Duodenal mucosa (tissue), 2 donors: ENCODE data around the gene RAB31.

Source experiments
- H3K27ac ChIP-seq: one replicate; pipeline ENCODE4 v1.7.0; 2013; ENCODE audit warnings: low read depth, low read length
- H3K27me3 ChIP-seq, 2 donors: one replicate each; pipeline ENCODE4 v1.7.0; 2013; ENCODE audit warnings: low read length in 2 of 2, control low read depth in 1 of 2; ENCODE audit not compliant: insufficient read depth in 2 of 2, control insufficient read depth in 1 of 2
- H3K36me3 ChIP-seq, 2 donors: one replicate each; pipeline ENCODE4 v1.7.0; 2013; ENCODE audit warnings: low read length in 2 of 2, control low read depth in 1 of 2; ENCODE audit not compliant: insufficient read depth in 2 of 2, control insufficient read depth in 1 of 2
- H3K4me1 ChIP-seq, 2 donors: one replicate each; pipeline ENCODE4 v1.7.0; 2013; ENCODE audit warnings: low read length in 2 of 2, control low read depth in 1 of 2; ENCODE audit not compliant: insufficient read depth in 2 of 2, control insufficient read depth in 1 of 2
- H3K4me3 ChIP-seq, 2 donors: one replicate each; pipeline ENCODE4 v1.7.0; 2013; ENCODE audit warnings: low read length in 2 of 2, low read depth in 1 of 2
- H3K9ac ChIP-seq, 2 donors: one replicate each; pipeline ENCODE4 v1.7.0; 2013; ENCODE audit warnings: low read length in 2 of 2, low read depth in 1 of 2
- H3K9me3 ChIP-seq, 2 donors: one replicate each; pipeline ENCODE4 v1.7.0; 2013; ENCODE audit warnings: low read length in 2 of 2, control low read depth in 1 of 2; ENCODE audit not compliant: control insufficient read depth in 1 of 2

The RAB31 gene

DNA sequence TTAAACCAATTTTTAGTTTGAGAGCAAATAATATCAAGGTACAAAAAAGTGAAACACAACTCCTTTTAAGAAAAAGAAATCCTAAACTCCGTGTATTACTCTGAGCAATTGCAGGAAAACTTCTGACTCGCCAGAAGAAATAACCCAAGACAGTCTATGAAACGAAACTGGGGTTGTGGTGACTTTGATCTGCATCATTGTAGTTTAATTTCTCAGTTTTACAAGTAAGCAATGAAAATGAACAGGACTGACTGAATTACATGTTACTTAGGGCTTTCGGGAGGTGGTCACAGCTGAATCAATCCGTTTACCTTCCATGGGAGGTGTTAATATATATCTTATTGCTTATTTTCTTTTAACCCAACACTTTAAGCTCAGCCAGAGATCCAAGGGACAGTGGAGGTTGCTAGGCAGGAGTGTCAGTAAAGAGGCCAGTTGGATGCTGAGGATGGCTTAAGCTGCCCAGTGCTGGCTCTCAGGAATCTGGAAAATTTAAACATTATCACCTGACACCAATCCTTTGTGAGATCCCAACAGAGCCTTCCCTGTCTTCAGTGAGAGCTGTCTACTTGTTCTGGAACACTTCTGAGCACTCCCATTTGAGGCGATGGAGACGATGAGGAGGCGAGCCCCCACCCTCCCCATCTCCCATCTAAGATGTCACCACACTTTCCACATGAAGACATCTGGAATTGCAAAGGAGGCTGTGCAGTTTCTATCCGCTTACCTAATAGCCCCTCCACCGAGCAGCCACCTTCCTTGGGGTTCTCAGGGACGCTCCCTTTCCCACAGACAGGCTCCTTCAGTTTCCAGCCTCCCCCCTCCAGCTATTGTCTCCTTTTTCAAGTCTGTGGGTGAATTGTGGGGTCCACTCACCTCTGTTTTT, 3.6 kb upstream of the RAB31 start:
- Histone ChIP-seq H3K27ac (no peak overlapping the region), H3K4me3 (no peak overlapping the region)

DNA sequence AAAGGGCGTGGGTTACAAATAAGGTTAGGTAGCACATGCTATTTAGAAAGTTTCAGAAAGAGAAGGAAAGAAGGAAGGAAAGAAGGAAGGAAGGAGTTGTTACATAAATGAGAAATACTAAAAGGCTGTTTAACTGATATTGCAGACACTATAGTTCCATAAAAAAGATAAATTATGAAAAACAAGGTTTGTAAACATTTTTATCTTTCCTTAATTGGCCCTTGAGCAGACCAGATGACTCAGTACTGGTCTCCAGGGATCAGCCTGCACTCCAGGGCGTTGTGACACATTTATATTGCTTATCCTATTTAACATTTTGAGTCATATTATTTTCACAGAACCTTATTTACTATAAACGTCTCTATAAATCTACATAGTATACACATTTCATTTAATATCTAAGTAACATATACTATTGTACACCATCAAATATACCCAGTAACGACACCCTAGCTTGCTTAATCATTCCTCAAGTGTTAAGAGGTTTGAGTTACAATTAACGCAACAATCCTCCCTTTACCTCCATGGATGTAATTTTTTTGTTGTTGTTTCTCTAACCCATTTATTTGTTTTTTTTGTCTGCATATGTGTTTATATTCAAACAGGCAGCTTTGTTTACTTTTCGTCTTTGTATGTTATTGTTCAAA, 2.8 kb upstream of the RAB31 start:
- no peak overlapping the region for H3K27ac ChIP-seq
- no peaks in the 10 kb centered on the region for H3K36me3 ChIP-seq
- peaks cover 13 to 26% of the 10 kb centered on the region in 2 donors for H3K27me3 ChIP-seq
- no peak overlapping the region for H3K9ac ChIP-seq
- no peaks in the 10 kb centered on the region for H3K9me3 ChIP-seq
- H3K4me3 ChIP-seq = no peak overlapping the region
- peaks cover 17 to 25% of the 10 kb centered on the region in 2 donors for H3K4me1 ChIP-seq

More for the DNA sequence above, 3.6 kb upstream of the RAB31 start:
- Histone ChIP-seq H3K9ac (no peak overlapping the region), H3K9me3 (no peaks in the 10 kb centered on the region), H3K4me1 (peaks cover 16 to 29% of the 10 kb centered on the region in 2 donors), H3K36me3 (no peaks in the 10 kb centered on the region), H3K27me3 (peaks cover 5 to 19% of the 10 kb centered on the region in 2 donors)

- peaks cover 19 to 21% of the 10 kb centered on the region in 2 donors for H3K4me1 ChIP-seq
- H3K27me3 ChIP-seq = peaks cover 13 to 28% of the 10 kb centered on the region in 2 donors
- H3K9me3 ChIP-seq = no peaks in the 10 kb centered on the region
- H3K27ac ChIP-seq = no peak overlapping the region
- H3K36me3 ChIP-seq = no peaks in the 10 kb centered on the region
- H3K4me3 ChIP-seq = no peak overlapping the region
- H3K9ac ChIP-seq = no peak overlapping the region
These were observed 1.8 kb upstream of the RAB31 start for GRCh38 chr18:9706081-9706935.

GRCh38 chr18:9707381-9708056, 582 bp upstream of the RAB31 start:
- peaks cover 19 to 28% of the 10 kb centered on the region in 2 donors for H3K27me3 ChIP-seq
- H3K9ac ChIP-seq = peak overlapping the region; percentile 57 to 62
- peak overlapping the region; percentile 83 for H3K27ac ChIP-seq
- H3K4me3 ChIP-seq = peak overlapping the region; percentile 26 to 61
- no peaks in the 10 kb centered on the region for H3K9me3 ChIP-seq
- peaks cover 24 to 31% of the 10 kb centered on the region in 2 donors for H3K4me1 ChIP-seq
- H3K36me3 ChIP-seq = no peaks in the 10 kb centered on the region

GRCh38 chr18:9708434-9709303, 568 bp downstream of the RAB31 start:
- Histone ChIP-seq H3K36me3 (no peaks in the 10 kb centered on the region), H3K4me3 (peak overlapping the region; percentile 72 to 75), H3K27ac (peak overlapping the region; percentile 76), H3K4me1 (peaks cover 29 to 31% of the 10 kb centered on the region in 2 donors), H3K9me3 (no peaks in the 10 kb centered on the region), H3K9ac (peak overlapping the region; percentile 49 to 54), H3K27me3 (peaks cover 19 to 28% of the 10 kb centered on the region in 2 donors)

DNA sequence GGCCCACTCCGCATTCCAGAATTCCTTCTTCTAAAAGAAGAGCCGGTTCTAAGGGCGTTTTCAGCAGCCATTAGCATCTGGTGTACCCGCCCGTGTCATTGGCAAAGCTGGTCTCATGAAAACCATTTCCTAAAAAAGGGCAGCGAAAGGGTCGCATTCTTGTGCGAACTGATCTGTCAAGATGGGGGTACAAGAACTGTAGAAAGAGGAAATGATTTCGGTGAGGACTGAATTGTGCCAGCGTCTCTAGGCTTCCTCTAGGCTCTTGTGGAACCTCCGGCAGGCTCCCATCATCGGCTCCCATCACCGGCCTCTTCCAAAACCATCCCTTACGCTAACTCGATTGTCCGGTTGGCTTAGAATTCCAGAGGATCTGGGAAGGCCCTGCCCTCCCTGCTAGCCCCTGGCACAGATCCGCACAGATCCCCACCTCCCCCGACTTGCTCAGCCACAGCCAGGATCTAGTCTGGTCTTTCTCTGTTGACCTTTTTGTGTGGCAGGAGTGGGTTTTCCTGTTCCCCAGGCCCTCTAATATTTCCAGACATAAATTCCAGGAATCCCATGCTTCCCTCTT, 1.3 kb downstream of the RAB31 start:
- peaks cover 29 to 31% of the 10 kb centered on the region in 2 donors for H3K4me1 ChIP-seq
- H3K9ac ChIP-seq = peak overlapping the region; percentile 18 to 49
- H3K27me3 ChIP-seq = peaks cover 19 to 28% of the 10 kb centered on the region in 2 donors
- H3K36me3 ChIP-seq = no peaks in the 10 kb centered on the region
- H3K27ac ChIP-seq = no peak overlapping the region
- no peaks in the 10 kb centered on the region for H3K9me3 ChIP-seq
- H3K4me3 ChIP-seq = peak overlapping the region; percentile 72 to 75

DNA sequence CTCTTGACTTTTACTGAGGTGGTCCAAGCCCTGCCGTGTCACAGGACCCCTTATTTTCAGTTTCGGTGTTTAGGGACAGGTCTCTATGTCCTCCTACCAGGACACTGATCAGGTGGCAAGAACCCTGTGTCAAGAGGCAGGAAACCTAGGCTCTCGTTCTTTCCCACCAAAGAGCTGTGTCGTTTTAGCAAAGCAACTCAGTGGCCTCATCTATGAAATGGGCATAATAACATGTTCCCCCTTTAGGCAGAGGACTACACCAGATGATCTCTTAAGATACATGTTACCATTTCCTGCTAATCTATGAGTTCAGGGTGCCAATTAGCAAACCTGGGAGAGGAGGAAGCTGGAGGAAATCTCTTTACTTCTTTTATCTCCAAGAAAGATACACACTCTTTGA, 1.9 kb downstream of the RAB31 start:
- H3K4me1 ChIP-seq = peaks cover 22 to 31% of the 10 kb centered on the region in 2 donors
- H3K36me3 ChIP-seq = no peaks in the 10 kb centered on the region
- no peak overlapping the region for H3K27ac ChIP-seq
- peak overlapping the region; percentile 72 to 75 for H3K4me3 ChIP-seq
- peak overlapping the region in 1 of 2 donors; percentile 49 for H3K9ac ChIP-seq
- no peaks in the 10 kb centered on the region for H3K9me3 ChIP-seq
- peaks cover 19 to 28% of the 10 kb centered on the region in 2 donors for H3K27me3 ChIP-seq

GRCh38 chr18:9711361-9712129, 3.4 kb downstream of the RAB31 start:
- Histone ChIP-seq H3K4me3 (no peak overlapping the region), H3K9me3 (no peaks in the 10 kb centered on the region), H3K27me3 (peaks cover 19 to 22% of the 10 kb centered on the region in 2 donors), H3K9ac (no peak overlapping the region), H3K27ac (no peak overlapping the region), H3K36me3 (no peaks in the 10 kb centered on the region), H3K4me1 (peaks cover 15 to 31% of the 10 kb centered on the region in 2 donors)
